ENCODE data around the gene PNPLA2.

The PNPLA2 gene

DNA sequence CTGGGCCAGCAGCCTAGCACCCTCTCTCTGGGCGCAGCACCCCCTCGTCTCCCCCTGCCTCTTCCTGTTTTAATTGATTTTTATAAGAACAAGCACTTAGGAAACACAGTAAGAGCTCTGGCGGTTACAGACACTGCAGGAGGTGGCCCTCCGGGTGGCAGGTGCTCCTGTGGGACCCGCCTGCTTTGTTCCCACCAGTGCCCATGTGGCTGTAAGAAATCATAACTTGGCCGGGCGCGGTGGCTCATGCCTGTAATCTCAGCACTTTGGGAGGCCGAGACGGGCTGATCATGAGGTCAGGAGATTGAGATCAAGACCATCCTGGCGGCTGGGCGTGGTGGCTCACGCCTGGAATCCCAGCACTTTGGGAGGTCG, 42.4 kb downstream of the PNPLA2 start:
- Histone ChIP-seq H3K36me3 (ENCODE audit: insufficient read depth, low read length) (no peaks in the 10 kb centered on the region), H4K20me1 (ENCODE audit: insufficient read depth, low read length) (no peaks in the 10 kb centered on the region), H3K9me3 (ENCODE audit: low read length) (no peaks in the 10 kb centered on the region), H3K4me1 (ENCODE audit: insufficient read depth, low read length, severe bottlenecking) (peaks cover 6% of the 10 kb centered on the region), H3K27me3 (ENCODE audit: insufficient read depth, low read length) (peaks cover 6% of the 10 kb centered on the region; the same call in 1 of the 2 replicates), H3K79me2 (ENCODE audit: insufficient read depth, low read length) (no peaks in the 10 kb centered on the region), H2AFZ (ENCODE audit: low read length) (no peak overlapping the region), H3K9me2 (ENCODE audit: low read depth, low read length) (no peaks in the 10 kb centered on the region), H3K4me2 (ENCODE audit: low read length) (no peak overlapping the region), H3F3A (ENCODE audit: insufficient read depth, low read length) (no peaks in the 10 kb centered on the region), H3K27ac (ENCODE audit: low read depth, low read length, poor library complexity, severe bottlenecking) (no peak overlapping the region), H3K9ac (ENCODE audit: low read length) (no peak overlapping the region), H3K4me3 (ENCODE audit: low read depth, low read length, poor library complexity, severe bottlenecking) (no peak overlapping the region)
- no peak for TF ChIP-seq EZH2 (IDR thresholded peaks at IDR 0.05; ENCODE audit: borderline replicate concordance, low read length)
- TF ChIP-seq, protein P1, sequence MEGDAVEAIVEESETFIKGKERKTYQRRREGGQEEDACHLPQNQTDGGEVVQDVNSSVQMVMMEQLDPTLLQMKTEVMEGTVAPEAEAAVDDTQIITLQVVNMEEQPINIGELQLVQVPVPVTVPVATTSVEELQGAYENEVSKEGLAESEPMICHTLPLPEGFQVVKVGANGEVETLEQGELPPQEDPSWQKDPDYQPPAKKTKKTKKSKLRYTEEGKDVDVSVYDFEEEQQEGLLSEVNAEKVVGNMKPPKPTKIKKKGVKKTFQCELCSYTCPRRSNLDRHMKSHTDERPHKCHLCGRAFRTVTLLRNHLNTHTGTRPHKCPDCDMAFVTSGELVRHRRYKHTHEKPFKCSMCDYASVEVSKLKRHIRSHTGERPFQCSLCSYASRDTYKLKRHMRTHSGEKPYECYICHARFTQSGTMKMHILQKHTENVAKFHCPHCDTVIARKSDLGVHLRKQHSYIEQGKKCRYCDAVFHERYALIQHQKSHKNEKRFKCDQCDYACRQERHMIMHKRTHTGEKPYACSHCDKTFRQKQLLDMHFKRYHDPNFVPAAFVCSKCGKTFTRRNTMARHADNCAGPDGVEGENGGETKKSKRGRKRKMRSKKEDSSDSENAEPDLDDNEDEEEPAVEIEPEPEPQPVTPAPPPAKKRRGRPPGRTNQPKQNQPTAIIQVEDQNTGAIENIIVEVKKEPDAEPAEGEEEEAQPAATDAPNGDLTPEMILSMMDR (IDR thresholded peaks at IDR 0.05; ENCODE audit: low read length) = no peak

DNA sequence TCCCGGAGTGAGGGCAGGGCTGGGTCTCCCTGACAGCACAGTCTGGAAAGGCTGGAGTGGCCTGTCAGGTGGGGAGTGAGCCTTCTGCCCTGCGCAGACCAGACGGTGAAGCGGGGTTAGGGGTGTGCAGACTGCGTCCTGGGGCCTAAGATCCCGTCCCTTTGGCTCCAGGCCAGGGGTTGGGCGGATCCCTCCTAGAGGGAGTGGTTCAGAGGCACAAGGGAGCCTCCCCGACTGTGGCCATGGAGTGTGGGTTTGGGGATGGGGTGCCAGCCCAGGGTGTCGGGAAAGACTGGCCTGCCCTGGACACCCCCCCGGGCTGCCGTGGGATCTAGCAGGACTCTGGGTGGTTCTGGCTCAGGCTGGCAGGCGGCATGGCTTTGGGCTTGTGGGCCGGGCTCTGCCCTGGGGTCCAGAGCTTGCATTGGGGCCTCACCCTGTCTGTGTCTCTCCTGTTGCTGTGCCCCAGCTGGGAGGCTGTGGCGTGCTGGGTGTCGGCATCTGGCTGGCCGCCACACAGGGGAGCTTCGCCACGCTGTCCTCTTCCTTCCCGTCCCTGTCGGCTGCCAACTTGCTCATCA, 43.5 kb downstream of the PNPLA2 start:
- no peak overlapping the region for H3K27ac ChIP-seq (ENCODE audit: low read depth, low read length, poor library complexity, severe bottlenecking)
- no peak overlapping the region for H3K4me3 ChIP-seq (ENCODE audit: low read depth, low read length, poor library complexity, severe bottlenecking)
- TF ChIP-seq EZH2 (IDR thresholded peaks at IDR 0.05; ENCODE audit: borderline replicate concordance, low read length) = no peak
- TF ChIP-seq, protein P1 (IDR thresholded peaks at IDR 0.05; ENCODE audit: low read length) = no peak
- H3K79me2 ChIP-seq (ENCODE audit: insufficient read depth, low read length) = no peaks in the 10 kb centered on the region
- H3F3A ChIP-seq (ENCODE audit: insufficient read depth, low read length) = no peaks in the 10 kb centered on the region
- H3K27me3 ChIP-seq (ENCODE audit: insufficient read depth, low read length) = peaks cover 6% of the 10 kb centered on the region; the same call in 1 of the 2 replicates
- H3K9ac ChIP-seq (ENCODE audit: low read length) = no peak overlapping the region
- no peak overlapping the region for H2AFZ ChIP-seq (ENCODE audit: low read length)
- no peak overlapping the region for H3K4me2 ChIP-seq (ENCODE audit: low read length)
- no peaks in the 10 kb centered on the region for H4K20me1 ChIP-seq (ENCODE audit: insufficient read depth, low read length)
- H3K4me1 ChIP-seq (ENCODE audit: insufficient read depth, low read length, severe bottlenecking) = peaks cover under 1% of the 10 kb centered on the region
- no peaks in the 10 kb centered on the region for H3K9me2 ChIP-seq (ENCODE audit: low read depth, low read length)
- no peaks in the 10 kb centered on the region for H3K9me3 ChIP-seq (ENCODE audit: low read length)
- no peaks in the 10 kb centered on the region for H3K36me3 ChIP-seq (ENCODE audit: insufficient read depth, low read length)

- no peaks in the 10 kb centered on the region for H4K20me1 ChIP-seq (ENCODE audit: insufficient read depth, low read length)
- H3K9me2 ChIP-seq (ENCODE audit: low read depth, low read length) = no peaks in the 10 kb centered on the region
- no peaks in the 10 kb centered on the region for H3K4me1 ChIP-seq (ENCODE audit: insufficient read depth, low read length, severe bottlenecking)
- no peak overlapping the region for H3K4me2 ChIP-seq (ENCODE audit: low read length)
- H3F3A ChIP-seq (ENCODE audit: insufficient read depth, low read length) = no peaks in the 10 kb centered on the region
- no peak overlapping the region for H2AFZ ChIP-seq (ENCODE audit: low read length)
- H3K4me3 ChIP-seq (ENCODE audit: low read depth, low read length, poor library complexity, severe bottlenecking) = no peak overlapping the region
- H3K9ac ChIP-seq (ENCODE audit: low read length) = no peak overlapping the region
- H3K27ac ChIP-seq (ENCODE audit: low read depth, low read length, poor library complexity, severe bottlenecking) = no peak overlapping the region
- no peak for TF ChIP-seq EZH2 (IDR thresholded peaks at IDR 0.05; ENCODE audit: borderline replicate concordance, low read length)
- TF ChIP-seq, protein P1 (IDR thresholded peaks at IDR 0.05; ENCODE audit: low read length) = no peak
- no peaks in the 10 kb centered on the region for H3K9me3 ChIP-seq (ENCODE audit: low read length)
- no peaks in the 10 kb centered on the region for H3K36me3 ChIP-seq (ENCODE audit: insufficient read depth, low read length)
- peaks cover 6% of the 10 kb centered on the region; the same call in 1 of the 2 replicates for H3K27me3 ChIP-seq (ENCODE audit: insufficient read depth, low read length)
- no peaks in the 10 kb centered on the region for H3K79me2 ChIP-seq (ENCODE audit: insufficient read depth, low read length)
Observed at GRCh38 chr11:862696-863022, 43.9 kb downstream of the PNPLA2 start.
